Muscle of leg (tissue), 11 donors: ENCODE data around the gene PMM2. TPM values are rescaled to one million over a fixed set of nuclear protein-coding genes. Genes with fewer than 3 reads are reported as not detected.

Source experiments
- DNase-seq: peaks from one replicate; pipeline ENCODE4 v3.0.0; 2013
- H3K27ac ChIP-seq: one replicate; pipeline ENCODE4 v1.5.1; 2013; ENCODE audit warnings: mild to moderate bottlenecking, low read length, control low read depth
- H3K27me3 ChIP-seq: one replicate; pipeline ENCODE4 v1.6.1; 2013; ENCODE audit warnings: low read length; ENCODE audit not compliant: control insufficient read depth, insufficient read depth
- H3K36me3 ChIP-seq: one replicate; pipeline ENCODE4 v1.6.1; 2013; ENCODE audit warnings: low read length; ENCODE audit not compliant: control insufficient read depth, insufficient read depth
- H3K4me1 ChIP-seq: one replicate; pipeline ENCODE4 v1.6.1; 2013; ENCODE audit warnings: low read length; ENCODE audit not compliant: control insufficient read depth, insufficient read depth
- H3K4me3 ChIP-seq: one replicate; pipeline ENCODE4 v1.5.1; 2013; ENCODE audit warnings: low read length, control low read depth
- H3K9me3 ChIP-seq: replicated peaks from 2 replicates; pipeline ENCODE4 v1.6.1; 2013; ENCODE audit warnings: low read depth, low read length; ENCODE audit not compliant: control insufficient read depth
- WGBS: methylation state at CpG from one replicate; pipeline ENCODE4 v1.1.5; 2013; ENCODE audit warnings: missing lambda C conversion rate; ENCODE audit not compliant: insufficient coverage; 5-methylcytosine and 5-hydroxymethylcytosine counted together
- polyA plus RNA-seq, 8 donors: library from polyadenylated mRNA; unstranded; fragments of 120-200 nt; gene quantifications; one replicate each; pipeline versions ENCODE4 v1.2.1 to v1.2.3, GENCODE V29; 2013; ENCODE audit warnings: inconsistent platforms in 1 of 8, low replicate concordance in 1 of 8; ENCODE audit not compliant: insufficient read length in 8 of 8, insufficient read depth in 1 of 8
- total RNA-seq: library from RNA; stranded (reverse); fragments of 120-200 nt; gene quantifications from one replicate; pipeline ENCODE4 v1.2.4, GENCODE V29; 2013

PMM2 gene
- total and polyA plus RNA-seq, 9 donors: 17.5 to 26.2 (median 19.6) TPM

DNA sequence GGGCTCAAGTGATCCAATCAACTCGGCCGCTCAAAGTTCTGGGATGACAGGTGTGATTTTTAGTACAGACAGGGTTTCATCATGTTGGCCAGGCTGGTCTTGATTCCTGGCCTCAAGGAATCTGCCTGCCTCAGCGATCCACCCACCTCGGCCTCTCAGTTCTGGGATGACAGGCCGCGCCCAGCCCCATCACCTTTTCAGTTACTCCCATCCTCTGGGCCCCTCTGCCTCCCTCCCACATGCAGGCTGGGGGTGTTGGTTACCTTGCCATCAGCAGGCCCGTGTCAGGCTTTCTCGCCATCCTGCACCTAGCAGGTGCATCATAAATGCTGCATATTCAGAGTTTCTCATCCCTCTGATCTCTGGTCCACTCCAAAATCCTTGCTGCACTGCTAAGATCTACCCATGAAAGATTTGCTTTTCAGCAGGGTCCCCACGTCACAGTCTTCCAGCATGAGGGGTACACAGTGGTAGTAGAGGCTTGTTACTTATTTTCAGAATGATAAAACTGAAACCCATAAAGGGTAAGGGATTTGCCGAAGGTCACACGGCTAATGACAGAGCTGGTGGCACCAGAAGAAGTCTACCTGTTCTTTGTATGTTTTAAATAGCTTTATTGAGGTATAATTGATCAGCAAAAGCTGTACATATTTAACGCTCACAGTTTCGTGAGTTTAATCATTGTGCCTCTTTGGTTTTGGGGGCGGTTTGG is 16.6 kb downstream of the PMM2 start:
- no peaks in the 10 kb centered on the region for H3K4me1 ChIP-seq
- H3K36me3 ChIP-seq: peaks cover 69% of the 10 kb centered on the region
- WGBS: 91% methylated on average over 7 of the region's 14 CpGs
- H3K9me3 ChIP-seq: no peaks in the 10 kb centered on the region
- no peak overlapping the region for H3K4me3 ChIP-seq
- no peaks in the 10 kb centered on the region for H3K27me3 ChIP-seq
- no peak overlapping the region for H3K27ac ChIP-seq
- DNase-seq: no peak

DNA sequence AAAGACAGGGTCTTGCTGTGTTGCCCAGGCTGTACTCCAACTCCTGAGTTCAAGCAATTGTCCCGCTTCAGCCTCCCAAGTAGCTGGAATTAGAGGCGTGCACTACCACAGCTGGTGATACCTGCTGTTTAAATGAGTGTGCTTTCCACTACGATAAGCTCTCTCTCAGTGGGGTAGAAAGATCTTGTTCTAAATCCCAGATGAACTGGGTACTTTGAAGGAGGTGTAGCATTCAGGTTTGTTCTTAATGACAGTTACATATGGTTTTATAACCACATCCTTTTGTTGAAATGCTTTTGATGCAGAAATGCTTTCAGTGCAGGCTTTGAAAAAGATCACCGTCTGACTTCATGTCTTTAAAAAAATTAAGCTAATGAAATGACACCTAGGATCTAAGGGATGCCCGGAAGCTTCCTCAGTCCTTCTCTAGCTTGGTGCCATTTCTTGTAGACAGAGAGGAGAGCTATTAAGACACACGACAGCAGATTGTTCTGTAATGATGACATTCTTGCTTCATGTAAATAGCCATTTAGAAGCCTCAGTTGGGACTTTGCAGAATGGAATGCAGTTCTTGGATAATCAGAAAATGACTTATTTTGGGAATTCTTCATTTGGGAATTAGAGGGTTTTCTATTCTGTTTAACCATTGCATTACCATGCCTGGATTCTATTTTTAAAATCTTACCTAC is 19.5 kb downstream of the PMM2 start:
- no peak overlapping the region for H3K27ac ChIP-seq
- no peaks in the 10 kb centered on the region for H3K27me3 ChIP-seq
- no peak overlapping the region for H3K4me3 ChIP-seq
- H3K36me3 ChIP-seq: peaks cover 70% of the 10 kb centered on the region
- DNase-seq: no peak
- H3K9me3 ChIP-seq: no peaks in the 10 kb centered on the region
- WGBS: 80% methylated on average over 2 of the region's 6 CpGs
- no peaks in the 10 kb centered on the region for H3K4me1 ChIP-seq

DNA sequence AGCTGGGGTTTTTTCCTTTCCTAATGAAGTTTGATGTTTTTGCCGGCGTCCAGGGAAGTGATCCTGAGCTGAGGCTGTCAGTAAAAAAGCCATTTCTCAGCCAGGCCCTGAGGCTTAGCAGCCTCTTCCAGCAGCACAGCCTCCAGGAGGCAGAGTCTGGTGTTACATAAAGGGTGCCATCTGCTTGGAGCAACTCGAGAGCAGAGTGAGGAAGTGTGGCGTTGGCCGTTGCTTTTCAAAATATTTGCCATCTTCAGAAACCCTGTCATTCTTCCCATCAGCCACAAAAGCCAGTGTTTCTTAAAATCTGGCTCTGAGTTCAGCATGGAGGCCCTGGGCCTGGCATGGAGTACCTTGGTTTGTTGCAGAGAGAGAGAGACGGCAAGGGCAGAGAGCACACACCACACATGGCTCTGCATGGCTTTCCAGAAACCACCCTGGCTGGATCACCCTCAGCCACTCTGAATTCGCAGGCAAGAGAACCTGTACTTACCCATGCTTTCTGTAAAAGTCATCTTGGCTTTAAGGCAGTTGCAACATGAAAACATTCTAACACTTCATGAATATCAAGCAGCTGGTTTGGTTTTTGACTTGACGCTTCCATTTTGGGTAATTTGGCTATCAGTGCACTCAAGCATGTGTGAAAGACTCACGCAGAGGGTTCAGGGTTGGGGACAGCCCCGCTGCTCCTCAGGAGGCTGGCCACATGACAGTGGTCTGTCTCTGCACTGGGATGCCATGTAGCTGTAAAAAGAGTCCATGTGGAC is 21.0 kb downstream of the PMM2 start:
- 68% methylated on average over 5 of the region's 10 CpGs for WGBS
- H3K27me3 ChIP-seq: no peaks in the 10 kb centered on the region
- no peak overlapping the region for H3K27ac ChIP-seq
- peaks cover 66% of the 10 kb centered on the region for H3K36me3 ChIP-seq
- H3K4me3 ChIP-seq: no peak overlapping the region
- no peak for DNase-seq
- no peaks in the 10 kb centered on the region for H3K4me1 ChIP-seq
- no peaks in the 10 kb centered on the region for H3K9me3 ChIP-seq

DNA sequence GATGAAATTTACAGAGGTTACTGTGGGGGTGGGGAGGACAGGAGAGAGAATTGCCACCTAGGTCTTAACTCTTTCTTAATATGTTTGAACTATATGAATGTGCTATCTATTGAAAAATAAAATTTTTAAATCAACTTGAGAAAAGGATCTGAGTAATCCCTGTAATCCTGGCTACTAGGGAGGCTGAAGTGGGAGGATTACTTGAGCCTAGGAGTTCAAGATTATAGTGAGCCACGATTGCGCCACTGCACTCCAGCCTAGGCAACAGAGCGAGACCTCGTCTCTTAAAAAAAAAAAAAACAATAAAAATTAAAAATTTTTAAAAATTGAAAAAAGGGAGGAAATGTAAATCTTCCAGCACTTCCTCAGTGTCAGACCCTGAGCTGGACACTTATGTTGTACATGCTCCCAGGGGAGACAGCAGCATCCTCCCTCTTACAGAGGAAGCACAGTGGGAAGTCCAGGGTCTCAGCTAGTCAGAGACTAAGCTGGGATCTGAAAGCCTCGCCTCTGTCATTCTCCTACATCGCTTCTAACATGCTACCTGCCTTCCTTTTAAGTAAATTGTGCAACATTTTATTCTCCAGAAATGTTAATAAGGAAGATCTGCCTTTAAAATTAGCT is 21.9 kb downstream of the PMM2 start:
- H3K27ac ChIP-seq: no peak overlapping the region
- H3K36me3 ChIP-seq: peaks cover 58% of the 10 kb centered on the region
- H3K4me1 ChIP-seq: no peaks in the 10 kb centered on the region

DNA sequence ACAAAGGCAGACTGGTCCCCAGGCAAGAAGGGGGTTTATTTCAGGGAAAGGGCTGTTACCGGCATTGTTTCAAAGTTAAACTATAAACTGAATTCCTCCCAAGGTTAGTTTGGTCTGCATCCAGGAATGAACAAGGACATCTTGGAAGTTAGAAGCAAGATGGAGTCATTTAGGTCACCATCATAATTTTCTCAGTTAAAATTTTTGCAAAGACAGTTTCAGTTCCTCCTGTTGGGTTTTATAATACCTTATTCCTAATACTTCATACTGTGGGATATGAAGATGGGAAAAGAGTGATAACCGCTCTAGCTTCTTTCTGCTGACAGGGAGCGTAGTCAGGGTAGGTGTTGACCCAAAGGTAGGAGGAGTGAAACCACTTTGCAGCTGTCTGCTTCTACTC is 24.8 kb downstream of the PMM2 start:
- no peak overlapping the region for H3K27ac ChIP-seq
- H3K27me3 ChIP-seq: no peaks in the 10 kb centered on the region
- peaks cover 46% of the 10 kb centered on the region for H3K36me3 ChIP-seq
- no peak for DNase-seq
- no peaks in the 10 kb centered on the region for H3K4me1 ChIP-seq
- no peak overlapping the region for H3K4me3 ChIP-seq
- H3K9me3 ChIP-seq: no peaks in the 10 kb centered on the region
- WGBS: 100% methylated on average over 2 of the region's 3 CpGs

More for the DNA sequence above, 21.9 kb downstream of the PMM2 start:
- H3K9me3 ChIP-seq: no peaks in the 10 kb centered on the region
- WGBS: no CpG with 5 or more reads among the region's 6 CpGs
- no peak overlapping the region for H3K4me3 ChIP-seq
- H3K27me3 ChIP-seq: no peaks in the 10 kb centered on the region
- no peak for DNase-seq

DNA sequence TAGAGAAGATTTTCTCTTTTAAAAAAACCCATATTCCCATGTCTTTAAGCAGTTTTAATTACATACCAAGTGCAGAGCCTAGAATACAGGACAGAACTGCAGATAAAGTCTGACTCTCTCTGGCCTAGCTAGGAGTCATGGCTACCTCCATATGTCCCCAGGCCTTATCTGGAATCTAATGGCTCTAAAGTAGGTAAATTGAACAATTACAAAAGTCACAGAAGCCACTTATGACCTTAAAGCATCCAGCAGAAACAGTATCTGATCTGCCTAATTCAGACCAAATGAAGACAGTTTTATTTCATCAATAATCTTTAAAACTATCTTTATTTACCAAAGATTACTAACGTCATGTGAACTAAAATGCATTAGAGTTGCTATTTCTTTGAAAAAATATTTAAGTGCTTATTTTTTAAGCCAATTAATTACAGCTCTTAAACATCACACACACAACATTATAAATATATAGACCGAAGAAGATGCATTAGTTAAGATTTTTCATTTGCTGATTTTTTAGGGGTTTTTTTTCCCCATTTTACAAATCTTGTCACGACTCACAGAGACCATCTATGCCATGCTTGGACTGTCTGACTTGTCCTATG is 28.7 kb downstream of the PMM2 start:
- H3K27ac ChIP-seq: no peak overlapping the region
- no peaks in the 10 kb centered on the region for H3K4me1 ChIP-seq
- no peaks in the 10 kb centered on the region for H3K27me3 ChIP-seq
- H3K9me3 ChIP-seq: no peaks in the 10 kb centered on the region
- peaks cover 46% of the 10 kb centered on the region for H3K36me3 ChIP-seq
- 29% methylated on average over 1 of the region's 3 CpGs for WGBS
- DNase-seq: no peak
- no peak overlapping the region for H3K4me3 ChIP-seq

DNA sequence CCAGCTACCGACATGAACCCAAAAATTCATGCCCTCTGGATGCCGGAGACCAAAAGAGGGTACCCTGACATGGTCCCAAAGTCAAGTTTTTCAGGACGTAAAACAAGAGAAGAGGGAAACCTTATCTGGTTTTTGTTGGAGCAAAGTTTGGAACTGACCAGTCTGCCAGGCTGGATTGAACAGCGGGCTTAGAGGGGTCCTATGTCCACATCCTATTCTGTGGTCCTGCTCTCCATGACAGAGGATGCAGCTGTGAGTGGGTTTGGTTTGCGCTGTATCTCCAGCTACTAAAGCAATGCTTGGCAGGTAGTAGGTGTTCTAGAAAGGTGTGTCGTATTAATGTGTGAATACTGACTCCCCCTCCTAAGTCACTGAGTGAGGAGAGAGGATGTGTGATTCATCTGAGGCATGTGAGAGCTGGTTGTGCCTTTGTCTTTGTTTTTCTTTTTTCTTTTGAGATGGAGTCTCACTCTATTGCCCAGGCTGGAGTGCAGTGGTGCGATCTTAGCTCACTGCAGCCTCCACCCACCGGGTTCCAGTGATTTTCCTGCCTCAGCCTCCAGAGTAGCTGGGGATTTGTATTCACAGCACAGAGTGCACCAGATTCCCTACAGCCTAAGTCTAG is 31.0 kb downstream of the PMM2 start:
- DNase-seq: no peak
- 90% methylated on average over 5 of the region's 8 CpGs for WGBS
- Histone ChIP-seq H3K27ac (no peak overlapping the region), H3K4me1 (no peaks in the 10 kb centered on the region), H3K27me3 (no peaks in the 10 kb centered on the region), H3K36me3 (peaks cover 37% of the 10 kb centered on the region), H3K9me3 (no peaks in the 10 kb centered on the region), H3K4me3 (no peak overlapping the region)

DNA sequence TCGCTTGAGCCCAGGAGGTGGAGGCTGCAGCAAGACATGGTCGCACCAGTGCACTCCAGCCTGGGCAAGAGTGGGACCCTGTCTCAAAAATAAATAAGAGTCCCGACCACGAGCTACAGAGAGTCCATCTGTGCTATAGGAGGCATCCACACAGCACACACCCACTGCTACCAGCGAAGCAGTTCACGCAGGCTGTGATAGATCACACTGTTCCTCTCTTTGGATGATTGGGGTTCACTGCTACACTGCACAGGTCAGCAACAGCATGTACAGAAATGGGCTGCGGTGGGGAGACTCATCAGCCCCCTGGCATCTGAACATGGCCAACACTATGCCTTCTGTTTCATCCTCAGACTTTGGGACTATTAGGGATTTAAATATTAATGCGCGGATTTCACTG is 33.8 kb downstream of the PMM2 start:
- H3K36me3 ChIP-seq: peaks cover 37% of the 10 kb centered on the region

DNA sequence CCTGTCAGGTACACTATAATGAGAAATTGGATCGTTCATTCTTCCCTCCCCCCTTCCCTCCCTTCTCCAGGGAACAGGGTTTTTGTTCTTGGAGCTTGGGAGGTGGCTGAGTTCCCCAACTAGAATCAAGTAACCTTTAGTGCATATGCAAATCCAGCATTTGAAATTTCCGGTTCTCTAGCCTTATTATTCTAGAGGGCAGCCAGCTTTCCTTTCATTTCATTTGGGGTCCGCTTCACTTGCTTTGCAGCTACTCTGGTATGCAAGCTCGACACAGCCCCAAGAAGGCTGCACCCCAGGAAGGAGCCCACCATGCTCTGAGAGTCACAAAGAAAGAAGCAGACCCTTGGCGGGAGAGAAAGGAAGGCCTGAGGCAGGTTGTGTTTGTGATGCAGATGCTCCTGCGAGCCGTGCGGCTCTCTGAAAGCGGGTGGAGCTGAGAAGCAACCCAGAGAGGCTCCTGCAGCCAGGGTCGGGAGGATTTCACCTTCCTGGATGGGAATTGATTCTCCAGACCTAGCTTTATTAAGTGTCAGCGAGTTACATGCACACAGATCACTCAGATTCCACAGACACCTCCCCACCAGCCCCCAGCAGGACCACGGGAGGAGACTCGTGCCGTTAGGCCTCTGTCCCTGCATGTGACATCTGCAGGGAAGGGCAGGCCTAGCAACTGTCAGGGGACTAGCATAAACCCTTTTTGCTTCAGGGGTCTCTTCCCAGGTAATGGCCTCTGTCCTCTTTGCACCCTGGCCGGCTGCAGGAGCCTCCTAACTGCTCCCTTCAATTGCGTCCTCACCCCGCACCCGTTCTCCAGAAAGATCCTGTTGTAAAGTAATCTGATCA is 34.5 kb downstream of the PMM2 start:
- Histone ChIP-seq H3K4me3 (no peak overlapping the region), H3K36me3 (peaks cover 37% of the 10 kb centered on the region), H3K9me3 (no peaks in the 10 kb centered on the region), H3K27ac (no peak overlapping the region), H3K27me3 (no peaks in the 10 kb centered on the region), H3K4me1 (no peaks in the 10 kb centered on the region)
- 51% methylated on average over 9 of the region's 18 CpGs for WGBS
- DNase-seq: no peak

More for the DNA sequence above, 33.8 kb downstream of the PMM2 start:
- 100% methylated on average over 4 of the region's 9 CpGs for WGBS
- no peak for DNase-seq
- Histone ChIP-seq H3K27me3 (no peaks in the 10 kb centered on the region), H3K27ac (no peak overlapping the region), H3K9me3 (no peaks in the 10 kb centered on the region), H3K4me3 (no peak overlapping the region), H3K4me1 (no peaks in the 10 kb centered on the region)
